ELR (cell line): Measurements from ENCODE around the gene COL28A1.
"Not testable (repeated sequence)": the region's sequence is repeated elsewhere in the genome, so short reads cannot be mapped to it uniquely, and the experiment has no call there.

Source experiments
- DNase-seq: peaks from one replicate; pipeline ENCODE4 v3.0.0-alpha.2; 2015; ENCODE audit warnings: low read depth

Gene COL28A1

DNA sequence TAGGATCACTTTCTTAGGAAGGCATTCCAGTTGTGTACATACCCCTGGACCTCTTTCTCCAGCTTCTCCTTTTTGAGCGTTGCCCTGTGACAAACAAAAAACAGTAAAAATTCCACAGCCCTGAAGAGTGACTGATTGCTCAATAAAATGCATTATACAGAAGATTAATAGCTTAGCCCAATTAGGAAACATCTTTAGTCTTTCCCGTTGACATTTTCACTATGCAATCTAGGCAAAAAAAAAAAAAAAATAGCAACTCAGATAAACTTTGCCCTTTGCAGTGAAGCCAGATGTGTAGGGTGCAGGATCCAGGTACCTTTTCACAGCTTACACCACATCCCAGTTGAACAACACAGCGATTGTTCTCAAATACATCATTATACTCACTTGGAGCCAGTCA lies 17.9 kb downstream of the COL28A1 start:
- no peak for DNase-seq

DNA sequence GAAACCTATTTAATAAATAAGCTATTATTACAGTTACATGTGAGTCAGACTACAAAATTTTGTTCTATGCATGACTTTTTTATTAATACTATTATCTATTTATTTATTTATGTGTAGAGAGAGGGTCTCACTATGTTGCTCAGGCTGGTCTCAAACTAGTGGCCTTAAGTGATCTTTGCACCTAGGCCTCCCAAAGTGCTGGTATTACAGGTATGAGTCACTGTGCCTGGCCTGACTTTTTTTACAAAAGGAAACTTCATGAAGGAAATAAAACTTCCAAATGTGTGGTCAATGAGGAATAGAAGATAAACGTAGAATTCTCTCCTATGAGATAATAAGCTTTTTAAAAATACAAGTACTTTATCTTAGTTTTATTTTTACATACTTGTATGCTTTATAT lies 19.0 kb downstream of the COL28A1 start:
- peak; percentile 10 for DNase-seq

DNA sequence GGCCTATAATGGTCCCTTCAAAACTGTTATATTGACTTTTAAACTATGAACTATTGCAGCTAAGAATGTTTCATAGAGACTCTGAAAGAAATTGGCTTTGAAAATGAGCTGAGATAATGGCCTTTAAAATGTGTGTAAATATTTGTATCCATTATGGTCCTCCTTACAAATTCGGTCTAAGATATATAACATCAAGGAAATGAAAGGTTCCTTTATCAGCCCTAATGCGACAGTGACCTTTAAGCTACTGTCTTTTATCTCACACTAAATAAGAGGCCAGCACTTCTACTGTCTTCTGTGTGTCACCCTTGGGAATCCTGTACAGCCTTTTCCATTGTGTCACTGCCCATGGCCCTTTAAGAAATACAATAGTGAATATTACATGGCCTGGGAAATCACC lies 19.5 kb downstream of the COL28A1 start:
- DNase-seq = no peak

DNA sequence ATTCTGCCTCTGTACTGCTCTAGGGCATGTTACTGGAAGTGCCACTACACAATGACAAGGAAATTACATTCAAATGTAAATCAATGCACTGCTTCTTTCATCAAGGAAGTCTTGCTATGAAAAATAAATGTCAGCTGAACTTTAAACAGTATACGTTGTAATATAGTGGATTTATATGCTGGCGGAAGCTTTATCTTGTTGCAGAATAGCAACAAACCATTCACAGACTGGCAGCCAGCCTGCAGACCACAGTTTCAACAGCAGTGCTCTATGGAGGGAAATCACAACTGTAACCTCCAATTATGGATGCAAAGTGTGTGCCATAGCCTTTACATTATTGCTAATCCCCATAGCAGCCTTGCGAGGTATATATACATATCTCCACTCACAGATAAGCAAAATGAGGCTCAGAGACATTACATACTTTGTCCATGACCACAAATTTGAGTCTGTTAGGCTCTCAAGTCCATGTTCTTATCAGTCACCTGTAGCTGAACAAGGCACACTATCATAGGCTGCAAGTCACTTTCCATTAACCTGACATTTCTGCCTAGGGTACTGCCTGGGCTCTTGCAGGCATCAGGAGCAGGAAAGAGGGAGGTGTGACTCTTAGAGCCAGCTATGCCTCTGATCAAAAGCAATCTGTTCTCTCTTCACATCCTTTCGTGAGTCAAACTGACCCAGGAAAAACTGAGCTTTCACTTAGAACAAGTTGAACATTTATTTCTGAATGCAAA lies 22.6 kb downstream of the COL28A1 start:
- DNase-seq = no peak

DNA sequence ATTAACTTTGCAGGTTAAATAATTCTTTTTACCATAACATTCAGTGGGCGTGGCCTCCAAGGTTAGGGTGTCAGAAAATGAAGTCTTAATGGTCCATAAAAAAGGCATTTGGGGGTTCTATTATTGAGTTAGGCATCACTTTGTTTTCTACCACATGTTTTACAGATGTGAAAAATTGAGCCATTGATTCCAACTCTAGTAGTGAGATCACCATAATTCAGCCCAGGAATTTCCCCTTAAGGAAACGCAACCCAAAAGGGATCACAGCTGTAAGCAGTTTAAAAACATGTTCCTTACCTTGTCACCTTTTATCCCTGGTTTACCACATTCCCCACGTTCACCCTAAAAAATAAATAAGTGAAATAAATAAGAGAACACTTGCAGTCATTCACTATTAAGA lies 24.9 kb downstream of the COL28A1 start:
- DNase-seq = no peak

DNA sequence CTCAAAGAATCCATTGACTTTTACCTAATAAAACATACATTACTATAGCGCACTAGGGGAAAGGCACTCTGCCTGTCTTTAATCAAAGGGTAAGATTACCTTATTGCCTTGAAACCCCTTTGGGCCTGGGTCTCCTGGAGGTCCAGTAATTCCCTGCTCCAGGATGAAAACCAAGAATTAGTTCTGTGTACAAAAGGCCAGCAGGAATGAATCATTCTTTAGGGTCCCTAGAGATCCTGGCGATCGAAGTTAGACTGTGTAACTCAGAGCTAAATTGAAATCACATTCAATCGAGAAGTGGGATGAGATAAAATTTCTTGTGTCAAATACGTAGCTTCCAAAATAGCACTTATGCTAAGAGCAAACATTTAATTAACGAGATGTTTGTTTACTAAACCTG lies 29.8 kb downstream of the COL28A1 start:
- no peak for DNase-seq

DNA sequence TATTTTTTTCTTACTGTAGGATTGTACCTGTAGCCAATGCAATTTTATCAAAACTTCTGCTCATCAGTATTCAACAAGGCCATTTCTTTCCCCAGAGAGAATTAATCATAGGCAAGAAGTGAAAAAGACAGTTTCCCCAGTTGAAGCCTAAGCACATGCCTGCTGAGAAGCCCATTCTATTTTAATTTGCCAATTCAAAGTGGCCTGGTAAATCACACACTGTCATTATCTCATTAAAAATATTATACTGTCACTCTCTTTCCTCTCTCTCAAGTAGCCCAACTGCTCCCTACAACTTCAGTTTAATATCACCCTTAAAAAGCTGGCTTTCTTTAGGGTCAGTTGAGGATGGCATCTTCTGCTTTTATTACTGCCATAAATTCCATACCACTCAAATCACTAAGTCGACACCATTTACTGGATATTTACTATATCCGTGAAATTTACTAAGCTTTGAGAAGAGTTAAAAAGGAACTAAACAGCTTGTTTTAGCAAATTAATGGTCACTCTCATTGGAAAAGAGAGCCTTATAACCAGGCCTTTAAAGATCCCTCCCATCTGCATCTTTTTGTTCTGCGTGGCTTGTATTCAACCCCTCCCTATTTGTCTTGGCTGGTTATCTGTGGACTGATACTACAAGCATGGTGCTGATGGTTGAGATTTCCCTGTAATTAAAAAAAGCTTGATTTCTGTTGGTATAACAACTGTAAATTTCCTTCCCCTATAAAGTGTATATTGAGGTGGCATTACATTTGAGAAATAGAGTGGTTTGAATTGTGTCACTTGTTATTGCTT lies 30.6 kb downstream of the COL28A1 start:
- DNase-seq = no peak

DNA sequence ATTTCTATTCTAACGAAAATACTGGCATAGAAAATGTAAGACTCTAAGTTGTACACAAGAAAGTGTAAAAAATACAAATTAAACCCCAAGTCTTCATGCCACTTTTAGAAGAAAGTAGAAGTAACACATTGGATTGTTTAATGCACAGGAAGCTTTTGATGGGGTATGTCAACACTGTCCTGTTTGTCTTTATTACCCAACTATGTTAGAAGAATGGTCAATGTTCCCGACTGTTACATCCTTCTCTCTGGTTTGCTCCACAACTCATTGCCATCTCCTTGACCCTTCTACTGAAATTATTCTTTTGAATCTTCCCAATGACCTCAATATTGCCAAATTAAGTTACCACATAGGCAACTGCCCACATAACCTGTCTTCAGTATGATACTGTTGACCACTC lies 35.8 kb downstream of the COL28A1 start:
- DNase-seq = no peak

DNA sequence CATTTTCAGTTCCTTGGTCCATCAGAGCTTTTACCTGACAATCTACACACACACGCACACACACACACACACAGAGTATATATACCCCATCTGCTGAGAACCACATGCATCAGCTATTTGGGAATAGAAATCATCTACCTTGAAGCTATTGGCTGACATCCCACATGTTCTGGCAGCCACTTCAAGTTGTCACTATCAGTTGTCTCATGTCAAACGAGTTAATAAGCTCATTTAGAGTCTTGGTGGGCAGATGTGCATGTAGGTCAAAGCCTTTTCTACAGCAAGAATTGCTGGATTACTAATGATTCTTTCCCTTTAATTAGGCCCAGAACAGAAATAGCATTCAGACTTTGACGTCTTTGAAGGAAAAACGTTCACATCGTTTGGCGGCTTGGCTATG lies 36.8 kb downstream of the COL28A1 start:
- DNase-seq = no peak

DNA sequence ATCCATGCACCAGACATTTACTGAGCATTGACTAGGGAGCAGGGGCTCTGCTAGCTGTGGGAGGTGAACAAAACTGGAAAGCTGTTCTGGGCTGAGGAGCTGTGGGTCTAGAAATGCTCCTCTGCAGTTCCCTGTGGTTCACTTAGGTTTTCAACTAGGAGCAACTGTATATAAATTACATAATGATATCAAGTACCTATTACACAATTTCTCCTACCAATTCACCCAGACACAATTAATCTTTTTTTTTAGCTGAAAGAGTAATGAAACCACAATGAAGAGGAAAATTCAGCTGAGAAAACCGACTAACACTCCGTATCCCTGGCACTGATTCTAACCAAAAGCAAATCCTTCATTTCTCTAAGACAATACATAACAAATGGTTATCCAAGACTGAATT lies 39.4 kb downstream of the COL28A1 start:
- no peak for DNase-seq

DNA sequence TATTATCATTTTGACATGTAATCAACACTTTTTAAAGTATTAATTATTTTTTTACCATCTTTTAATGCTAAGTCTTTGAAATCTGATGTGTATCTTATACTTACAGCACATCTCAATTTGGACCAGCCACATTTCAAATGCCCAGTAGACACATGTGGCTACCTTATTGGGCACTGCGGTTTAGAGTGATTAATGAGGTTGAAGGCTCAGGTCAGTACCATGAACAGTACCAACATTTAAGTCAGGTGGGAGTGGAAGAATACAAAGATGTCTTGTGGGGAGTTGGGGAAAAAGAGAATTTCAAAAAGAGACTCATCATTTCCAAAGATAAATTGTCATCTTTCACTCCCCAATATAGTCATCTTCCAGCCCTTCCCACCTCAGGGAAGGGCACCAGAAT lies 40.5 kb downstream of the COL28A1 start:
- DNase-seq = no peak

DNA sequence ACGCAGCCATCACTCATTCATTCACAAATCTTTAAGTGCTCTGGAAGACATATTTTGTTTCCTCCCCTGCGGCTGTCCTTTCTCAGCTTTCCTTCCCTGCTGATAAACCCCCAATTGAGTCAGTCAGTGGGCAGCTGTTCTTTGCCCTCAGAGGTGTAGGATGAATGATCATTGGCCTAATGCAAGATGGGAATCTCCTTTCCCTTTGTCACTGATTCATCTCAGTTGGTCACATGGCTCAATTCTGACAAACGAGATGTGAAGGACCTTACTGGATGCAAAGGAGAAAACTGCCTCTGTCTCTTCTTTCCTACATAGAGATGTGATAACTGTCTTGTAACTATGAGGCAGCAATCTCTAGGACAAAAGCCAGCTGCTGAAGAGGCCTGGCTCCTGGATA lies 44.6 kb downstream of the COL28A1 start:
- no peak for DNase-seq

DNA sequence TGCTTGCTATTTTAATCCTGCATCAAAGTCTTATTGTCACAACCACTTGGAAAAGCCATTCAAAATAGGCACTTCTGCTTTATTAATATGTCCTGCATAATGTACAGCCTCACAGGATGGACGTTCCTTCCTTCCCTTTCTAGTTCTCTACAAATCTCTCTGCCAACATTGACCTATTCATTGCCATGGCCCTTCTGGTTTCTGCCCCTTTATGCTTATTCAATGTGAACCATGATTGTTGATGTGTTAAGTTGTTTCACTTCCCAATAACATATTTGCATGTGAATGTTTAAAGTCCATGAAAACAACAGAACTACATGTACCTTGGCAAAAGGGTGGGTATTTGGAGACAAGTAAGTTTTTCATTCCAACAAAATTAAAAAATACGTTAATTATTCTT lies 45.7 kb downstream of the COL28A1 start:
- no peak for DNase-seq

DNA sequence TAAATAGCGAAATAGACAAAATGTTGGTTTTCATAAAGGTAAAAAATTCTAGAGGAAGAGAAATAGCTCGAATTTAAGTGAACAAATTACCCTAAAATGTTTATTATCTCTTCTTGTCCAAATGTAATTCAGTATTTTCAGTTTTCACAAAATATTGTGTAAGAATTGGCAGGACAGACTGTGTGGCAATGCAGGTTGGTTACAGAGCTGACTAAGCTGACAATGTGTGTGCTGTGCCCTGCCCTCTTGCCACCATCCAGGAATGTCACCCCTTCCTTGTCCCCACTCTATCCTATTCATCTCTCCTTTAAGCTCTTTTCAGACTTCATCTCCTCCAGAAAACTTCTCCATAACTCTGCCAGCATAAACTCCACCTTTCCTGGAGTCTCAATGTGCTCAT lies 46.1 kb downstream of the COL28A1 start:
- DNase-seq = no peak

DNA sequence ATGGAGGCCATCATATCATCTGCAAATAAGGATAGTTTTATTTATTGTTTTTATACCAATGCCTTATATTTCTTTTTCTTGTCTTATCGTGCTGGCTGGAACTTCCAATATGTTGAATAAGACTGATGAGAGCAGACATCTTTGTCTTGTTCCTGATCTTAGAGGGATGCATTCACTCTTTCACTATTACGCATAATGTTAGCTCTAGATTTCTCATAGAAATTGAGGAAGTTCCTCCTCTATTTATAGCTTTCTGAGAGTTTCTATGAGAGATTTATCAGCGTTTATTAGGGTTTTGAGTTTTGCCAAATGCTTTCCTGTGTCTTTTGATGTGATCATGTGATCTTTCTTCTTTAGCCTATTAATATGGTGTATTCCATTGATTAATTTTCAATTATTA lies 49.3 kb downstream of the COL28A1 start:
- DNase-seq = no peak

DNA sequence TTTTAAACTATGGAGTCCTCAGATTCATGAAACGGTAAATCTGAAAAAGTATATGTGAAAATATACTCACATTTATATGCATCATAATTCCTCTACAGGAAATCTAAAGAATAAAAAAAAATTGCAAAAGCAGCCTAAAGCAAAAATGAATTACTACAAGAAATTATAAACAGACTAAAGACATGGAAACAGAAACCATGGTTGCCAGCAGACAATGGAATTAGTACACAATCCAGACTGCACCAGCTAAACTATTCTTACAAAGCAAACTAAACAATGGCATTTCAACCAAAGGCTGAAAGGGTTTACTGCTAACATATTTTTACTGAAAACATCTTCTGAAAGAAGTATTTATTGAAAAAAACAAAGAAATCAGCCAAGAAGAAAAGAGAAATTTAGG lies 51.6 kb downstream of the COL28A1 start:
- DNase-seq = no peak

DNA sequence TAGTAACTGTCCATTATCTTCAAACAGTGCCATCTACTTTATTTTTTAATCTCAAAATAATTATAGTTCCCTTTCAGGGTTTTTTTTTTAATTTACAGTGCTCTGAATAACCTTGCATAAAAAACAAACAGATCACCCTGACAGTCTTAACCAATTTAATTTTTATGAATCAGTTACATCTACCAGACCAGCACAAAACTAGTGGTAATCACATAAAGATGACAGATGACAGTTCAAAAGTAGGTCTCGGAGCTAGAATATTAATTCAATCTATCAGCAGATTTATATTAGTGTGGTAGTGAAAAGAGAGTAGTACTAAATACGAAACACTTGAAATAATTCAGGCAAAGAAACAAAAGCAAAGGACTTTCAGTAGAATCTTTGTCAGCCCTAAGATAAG lies 53.9 kb downstream of the COL28A1 start:
- DNase-seq = no peak

DNA sequence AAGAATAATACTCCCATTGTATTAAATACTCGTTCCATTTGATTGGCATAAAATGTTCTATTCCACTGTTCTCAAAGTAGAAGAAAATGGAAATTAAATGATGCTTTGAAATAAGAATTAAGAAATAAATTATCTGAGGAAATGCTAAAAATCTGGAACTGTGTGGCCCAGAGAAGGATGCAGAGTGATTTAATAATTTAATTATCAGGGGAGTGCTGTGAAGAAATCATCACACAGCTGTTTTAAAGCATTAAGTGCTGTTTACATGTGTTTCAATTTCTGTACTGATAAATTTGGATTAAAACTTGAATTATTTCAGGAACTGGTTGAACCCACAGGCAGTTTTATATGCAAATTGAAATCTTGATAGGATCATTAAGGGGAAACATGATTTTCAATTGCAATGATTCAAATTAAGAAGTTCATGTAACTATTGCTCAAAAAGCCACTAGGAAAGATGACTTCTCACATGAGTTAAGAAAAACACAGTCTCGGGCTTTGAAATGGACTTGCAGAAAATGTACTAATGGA lies 56.3 kb downstream of the COL28A1 start:
- no peak for DNase-seq

DNA sequence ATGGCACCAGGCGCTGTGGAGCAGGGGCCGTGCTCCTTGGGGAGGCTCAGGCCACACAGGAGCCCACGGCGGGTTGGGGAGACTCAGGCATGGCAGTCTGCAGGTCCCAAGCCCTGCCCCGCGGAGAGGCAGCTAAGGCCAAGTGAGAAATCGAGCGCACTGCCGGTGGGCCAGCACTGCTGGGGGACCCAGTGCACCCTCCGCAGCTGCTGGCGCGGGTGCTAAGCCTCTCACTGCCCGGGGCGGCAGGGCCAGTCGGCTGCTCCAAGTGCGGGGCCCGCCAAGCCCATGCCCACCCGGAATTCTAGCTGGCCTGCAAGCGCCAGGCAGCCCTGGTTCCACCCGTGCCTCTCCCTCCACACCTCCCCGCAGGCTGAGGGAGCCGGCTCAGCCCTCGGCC lies 57.1 kb downstream of the COL28A1 start:
- DNase-seq = no peak

DNA sequence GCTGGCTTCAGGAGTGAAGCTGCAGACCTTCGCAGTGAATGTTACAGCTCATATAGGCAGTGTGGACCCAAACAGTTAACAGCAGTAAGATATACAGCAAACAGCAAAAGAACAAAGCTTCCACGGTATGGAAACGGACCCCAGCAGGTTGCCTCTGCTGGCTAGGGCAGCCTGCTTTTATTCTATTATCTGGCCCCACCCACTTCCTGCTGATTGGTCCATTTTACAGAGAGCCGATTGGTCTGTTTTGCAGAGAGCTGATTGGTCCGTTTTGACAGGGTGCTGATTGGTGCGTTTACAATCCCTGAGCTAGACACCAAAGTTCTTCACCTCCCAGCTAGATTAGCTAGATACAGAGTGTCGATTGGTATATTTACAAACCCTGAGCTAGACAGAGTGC lies 58.0 kb downstream of the COL28A1 start:
- DNase-seq = not testable (repeated sequence)

DNA sequence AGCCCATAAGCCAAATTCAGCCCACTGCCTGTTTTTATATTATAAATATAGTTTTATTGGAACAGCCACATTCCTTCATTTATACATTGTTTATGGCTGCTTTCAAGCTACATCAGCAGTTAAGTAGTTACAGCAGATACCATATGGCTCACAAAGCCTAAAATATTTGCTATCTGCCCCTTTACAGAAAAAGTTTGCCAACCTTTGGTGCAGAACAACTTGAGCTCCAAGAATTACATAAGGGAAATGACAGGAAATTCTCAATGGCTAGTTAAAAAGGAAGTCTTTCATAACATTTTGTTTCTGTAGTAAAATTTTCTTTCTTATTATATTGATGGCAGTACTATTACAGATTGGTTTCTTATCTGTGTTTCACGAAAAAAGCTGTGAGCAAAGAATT lies 59.3 kb downstream of the COL28A1 start:
- no peak for DNase-seq

DNA sequence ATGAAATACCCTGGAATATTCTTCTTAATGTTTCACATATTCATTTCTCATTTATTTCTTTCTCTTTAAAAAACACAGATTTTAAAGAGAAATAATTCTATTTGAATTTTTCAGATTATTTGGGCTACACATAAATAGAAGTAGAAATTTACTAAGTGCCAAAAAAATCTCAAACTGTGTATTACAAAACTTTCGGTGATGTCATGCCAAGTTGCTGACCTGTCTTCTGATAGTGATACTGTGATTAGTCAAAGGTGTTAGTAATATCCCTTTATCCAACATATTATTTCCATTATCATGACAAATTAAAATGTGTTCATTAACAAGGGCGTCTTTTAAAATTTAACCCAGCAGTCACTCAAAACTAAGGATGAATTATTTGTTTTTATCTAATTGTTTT lies 60.1 kb downstream of the COL28A1 start:
- DNase-seq = no peak

DNA sequence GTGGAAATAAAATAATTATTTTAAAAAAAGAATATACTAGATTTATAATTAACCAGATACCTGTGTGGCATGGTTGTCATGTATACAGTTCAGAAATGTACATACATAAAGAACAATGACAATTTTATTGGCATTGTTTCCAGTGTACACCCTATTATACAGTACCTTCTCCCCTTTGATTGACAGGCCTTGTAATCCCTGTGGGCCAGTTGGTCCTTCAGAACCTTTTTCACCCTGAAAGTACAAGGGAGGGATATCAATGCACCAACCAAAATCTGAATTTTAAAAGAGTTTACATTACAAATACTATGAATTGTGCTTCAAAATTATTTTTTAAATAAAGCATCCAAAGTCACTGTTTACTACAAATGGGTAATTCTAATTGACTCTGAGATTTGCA lies 61.2 kb downstream of the COL28A1 start:
- DNase-seq = no peak
